HG03469 (cell line): Measurements from ENCODE around the gene PLCB3.

Source experiments
- ATAC-seq: cut with Tn5 transposase; IDR thresholded peaks from one replicate; pipeline ENCODE4 v1.9.1; 2021; ENCODE audit warnings: mild to moderate bottlenecking, moderate library complexity, moderate number of reproducible peaks; ENCODE audit not compliant: unreplicated experiment

The PLCB3 gene

GRCh38 chr11:64249563-64250414, 1.5 kb upstream of the PLCB3 start:
- ATAC-seq, result no peak

- ATAC-seq, result no peak
Observed at GRCh38 chr11:64250415-64251015, 815 bp upstream of the PLCB3 start.

GRCh38 chr11:64251753-64252002, 348 bp downstream of the PLCB3 start:
- ATAC-seq, result no peak

GRCh38 chr11:64252003-64252872, 908 bp downstream of the PLCB3 start:
- no peak for ATAC-seq

GRCh38 chr11:64253043-64253442, 1.7 kb downstream of the PLCB3 start:
- ATAC-seq, result no peak

GRCh38 chr11:64253481-64253880, 2.2 kb downstream of the PLCB3 start:
- ATAC-seq, result no peak

GRCh38 chr11:64254326-64254725, 3.0 kb downstream of the PLCB3 start:
- no peak for ATAC-seq

- ATAC-seq, result no peak
Observed at GRCh38 chr11:64255135-64256128, 4.1 kb downstream of the PLCB3 start.

- ATAC-seq, result no peak
Observed at GRCh38 chr11:64256300-64256699, 5.0 kb downstream of the PLCB3 start.

GRCh38 chr11:64258356-64258755, 7.0 kb downstream of the PLCB3 start:
- no peak for ATAC-seq

- ATAC-seq, result no peak
Observed at GRCh38 chr11:64258946-64259532, 7.7 kb downstream of the PLCB3 start.

- ATAC-seq, result no peak
Observed at GRCh38 chr11:64259533-64260067, 8.3 kb downstream of the PLCB3 start.

- no peak for ATAC-seq
Observed at GRCh38 chr11:64260147-64260708, 8.9 kb downstream of the PLCB3 start.

GRCh38 chr11:64261556-64262080, 10.3 kb downstream of the PLCB3 start:
- no peak for ATAC-seq

- no peak for ATAC-seq
Observed at GRCh38 chr11:64262271-64263002, 11.1 kb downstream of the PLCB3 start.

GRCh38 chr11:64263021-64263946, 12.0 kb downstream of the PLCB3 start:
- ATAC-seq, result no peak

GRCh38 chr11:64263947-64264317, 12.6 kb downstream of the PLCB3 start:
- ATAC-seq, result no peak
